Esophagus squamous epithelium (tissue), 5 donors: Measurements from ENCODE around the gene MPZL1. TPM values are rescaled to one million over a fixed set of nuclear protein-coding genes. Genes with fewer than 3 reads are reported as not detected.

ENCODE experiments used
- DNase-seq: peaks from one replicate; lab custom pipeline; 2025; lab: John Stamatoyannopoulos, UW
- H3K27ac ChIP-seq, 4 donors: fragments of 200-600 bp; sonication (generic); one replicate each; pipeline ENCODE4 v1.5.1; 2016 to 2019; ENCODE audit warnings: mild to moderate bottlenecking in 1 of 4
- H3K27me3 ChIP-seq, 4 donors: fragments of 200-600 bp; sonication (generic); 1 replicate in 3 of 4; 2 replicates in 1 of 4; pipeline versions ENCODE4 v1.5.1 to v1.6.0; 2017 to 2021; ENCODE audit warnings: antibody characterized with exemption in 1 of 4
- H3K36me3 ChIP-seq, 3 donors: fragments of 200-600 bp; sonication (generic); one replicate each; pipeline ENCODE4 v1.5.1; 2016 to 2019
- H3K4me1 ChIP-seq, 3 donors: fragments of 200-600 bp; sonication (generic); one replicate each; pipeline ENCODE4 v1.5.1; 2017 to 2019
- H3K4me3 ChIP-seq, 4 donors: fragments of 200-600 bp; sonication (generic); 1 replicate in 3 of 4; 2 replicates in 1 of 4; pipeline ENCODE4 v1.5.1; 2016 to 2019; ENCODE audit warnings: mild to moderate bottlenecking in 2 of 4, moderate library complexity in 1 of 4
- H3K9me3 ChIP-seq, 3 donors: fragments of 200-600 bp; sonication (generic); one replicate each; pipeline ENCODE4 v1.5.1; 2016 to 2019
- POLR2A ChIP-seq, 4 donors: fragments of 450-650 bp; IDR thresholded peaks; one replicate each; pipeline ENCODE4 v1.6.1; 2017; ENCODE audit warnings: antibody characterized with exemption in 4 of 4, mild to moderate bottlenecking in 4 of 4, moderate library complexity in 3 of 4
- WGBS, 2 donors: methylation state at CpG; one replicate each; pipeline ENCODE4 v1.1.5; 2018; 5-methylcytosine and 5-hydroxymethylcytosine counted together
- intact Hi-C: fragments of 100-400 bp; cut with DNase I; formaldehyde crosslinking; loops from one replicate; pipeline ENCODE4 v1.15.0; 2022
- total RNA-seq, 4 donors: library from RNA; depleted of rRNA; stranded (reverse); fragments of >200 nt; gene quantifications; one replicate each; pipeline ENCODE4 v1.1.0, GENCODE V29; 2016
- TF ChIP-seq, protein P1 (sequence below), 6 experiments: fragments of 450-650 bp in 4 of 6; fragments of 200-600 bp in 2 of 6; sonication (generic) in 2 of 6; IDR thresholded peaks; one replicate each; pipeline ENCODE4 v1.5.1; 2016 to 2019; ENCODE audit warnings: antibody characterized with exemption in 6 of 6, mild to moderate bottlenecking in 4 of 6, moderate library complexity in 4 of 6
- donor health status: DM: yes; HTN: yes; CAD: no.

Gene MPZL1
- total RNA-seq, 4 donors from 2014 or later, result 36.6 to 80.5 (median 74.3) TPM

GRCh38 chr1:167711797-167712196 lies 10.0 kb upstream of the MPZL1 start:
- no peaks in the 10 kb centered on the region for H3K27me3 ChIP-seq
- H3K36me3 ChIP-seq, result no peaks in the 10 kb centered on the region
- peak overlapping the region in 2 of 4 donors; percentile 16 to 25 for H3K27ac ChIP-seq
- 62 to 70% methylated on average over 3 of the region's 3 CpGs for WGBS, 2 donors
- intact Hi-C loops, result no loop called here
- no peaks in the 10 kb centered on the region for H3K9me3 ChIP-seq
- H3K4me1 ChIP-seq, result peaks cover 0 to 34% (median 7%) of the 10 kb centered on the region in 3 donors
- H3K4me3 ChIP-seq, result no peak overlapping the region
- no peak for DNase-seq
- TF ChIP-seq, protein P1, sequence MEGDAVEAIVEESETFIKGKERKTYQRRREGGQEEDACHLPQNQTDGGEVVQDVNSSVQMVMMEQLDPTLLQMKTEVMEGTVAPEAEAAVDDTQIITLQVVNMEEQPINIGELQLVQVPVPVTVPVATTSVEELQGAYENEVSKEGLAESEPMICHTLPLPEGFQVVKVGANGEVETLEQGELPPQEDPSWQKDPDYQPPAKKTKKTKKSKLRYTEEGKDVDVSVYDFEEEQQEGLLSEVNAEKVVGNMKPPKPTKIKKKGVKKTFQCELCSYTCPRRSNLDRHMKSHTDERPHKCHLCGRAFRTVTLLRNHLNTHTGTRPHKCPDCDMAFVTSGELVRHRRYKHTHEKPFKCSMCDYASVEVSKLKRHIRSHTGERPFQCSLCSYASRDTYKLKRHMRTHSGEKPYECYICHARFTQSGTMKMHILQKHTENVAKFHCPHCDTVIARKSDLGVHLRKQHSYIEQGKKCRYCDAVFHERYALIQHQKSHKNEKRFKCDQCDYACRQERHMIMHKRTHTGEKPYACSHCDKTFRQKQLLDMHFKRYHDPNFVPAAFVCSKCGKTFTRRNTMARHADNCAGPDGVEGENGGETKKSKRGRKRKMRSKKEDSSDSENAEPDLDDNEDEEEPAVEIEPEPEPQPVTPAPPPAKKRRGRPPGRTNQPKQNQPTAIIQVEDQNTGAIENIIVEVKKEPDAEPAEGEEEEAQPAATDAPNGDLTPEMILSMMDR (IDR thresholded peaks at IDR 0.05), result no peak
- TF ChIP-seq POLR2A (IDR thresholded peaks at IDR 0.05), result no peak

GRCh38 chr1:167713330-167714081 lies 8.3 kb upstream of the MPZL1 start:
- intact Hi-C loops, result no loop called here

DNA sequence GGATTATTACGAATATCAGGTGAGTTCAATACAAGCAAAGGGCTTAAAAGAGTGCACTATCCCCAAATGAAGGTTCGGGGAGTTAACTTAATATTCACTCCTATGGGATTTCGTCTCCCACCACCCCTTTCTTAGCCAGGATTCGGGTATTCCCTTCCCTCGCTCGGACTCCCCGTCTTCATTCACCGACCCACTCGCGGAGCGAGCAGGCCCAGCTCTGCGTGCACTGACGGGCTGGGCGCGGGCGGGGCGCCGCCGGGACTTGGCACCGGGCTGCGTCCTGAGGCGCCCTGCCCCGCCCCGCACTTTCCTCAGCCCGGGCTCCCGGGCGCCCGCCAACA lies 7.7 kb upstream of the MPZL1 start:
- 0 to 3% methylated on average over 4 to 10 of the region's 28 CpGs for WGBS, 2 donors
- intact Hi-C loops, result no loop called here

More at GRCh38 chr1:167713330-167714081, 8.3 kb upstream of the MPZL1 start:
- DNase-seq, result no peak
- WGBS, 2 donors, result 25 to 37% methylated on average over 27 to 30 of the region's 31 CpGs
- Histone ChIP-seq H3K4me1 (peaks cover 0 to 36% (median 7%) of the 10 kb centered on the region in 3 donors), H3K36me3 (no peaks in the 10 kb centered on the region), H3K27ac (peak overlapping the region; percentile 85 to 92 (median 92)), H3K4me3 (peak overlapping the region; percentile 46 to 83 (median 71)), H3K9me3 (no peaks in the 10 kb centered on the region), H3K27me3 (no peaks in the 10 kb centered on the region)
- TF ChIP-seq, protein P1 (IDR thresholded peaks at IDR 0.05), result no peak
- TF ChIP-seq POLR2A (IDR thresholded peaks at IDR 0.05), result no peak

GRCh38 chr1:167714439-167715156 lies 7.2 kb upstream of the MPZL1 start:
- no peak for DNase-seq
- Histone ChIP-seq H3K27ac (peak overlapping the region; percentile 85 to 92 (median 92)), H3K27me3 (no peaks in the 10 kb centered on the region), H3K36me3 (no peaks in the 10 kb centered on the region), H3K4me1 (peaks cover 0 to 36% (median 7%) of the 10 kb centered on the region in 3 donors), H3K9me3 (no peaks in the 10 kb centered on the region), H3K4me3 (peak overlapping the region; percentile 46 to 83 (median 71))
- TF ChIP-seq, protein P1 (IDR thresholded peaks at IDR 0.05), result peak in 2 of 6 experiments; percentile 17
- peak in 1 of 4 donors; percentile 36 for TF ChIP-seq POLR2A (IDR thresholded peaks at IDR 0.05)
- intact Hi-C loops, result loop anchor here (5.0 kb wide), 1 partner anchor 88 kb away; no protein-coding TSS in a partner anchor
- 0 to 2% methylated on average over 17 to 37 of the region's 50 CpGs for WGBS, 2 donors

More for the DNA sequence above, 7.7 kb upstream of the MPZL1 start:
- Histone ChIP-seq H3K27me3 (no peaks in the 10 kb centered on the region), H3K36me3 (no peaks in the 10 kb centered on the region), H3K27ac (peak overlapping the region; percentile 85 to 92 (median 92)), H3K4me3 (peak overlapping the region; percentile 46 to 83 (median 71)), H3K4me1 (peaks cover 0 to 36% (median 7%) of the 10 kb centered on the region in 3 donors), H3K9me3 (no peaks in the 10 kb centered on the region)
- DNase-seq, result no peak
- TF ChIP-seq POLR2A (IDR thresholded peaks at IDR 0.05), result no peak
- TF ChIP-seq, protein P1 (IDR thresholded peaks at IDR 0.05), result no peak
